ENCODE results near the gene FMNL2. TPM values are rescaled to one million over a fixed set of nuclear protein-coding genes. Genes with fewer than 3 reads are reported as not detected.
"Not testable (repeated sequence)": the region's sequence is repeated elsewhere in the genome, so short reads cannot be mapped to it uniquely, and the experiment has no call there.

FMNL2 gene
- polyA plus RNA-seq (ENCODE audit: insufficient read length), result 22.4 TPM

- peak; percentile 35 for DNase-seq (ENCODE audit: low read depth)
These were observed at the start of gene FMNL2 for GRCh38 chr2:152335016-152335725. Gene FMNL2 (plus strand): TSS chr2:152335174.

- DNase-seq (ENCODE audit: low read depth), result no peak
These were observed 42.0 kb upstream of the FMNL2 start for GRCh38 chr2:152292991-152293390.

- DNase-seq (ENCODE audit: low read depth), result no peak
These were observed 37.3 kb upstream of the FMNL2 start for GRCh38 chr2:152297715-152298114.

GRCh38 chr2:152298754-152299153 lies 36.2 kb upstream of the FMNL2 start:
- DNase-seq (ENCODE audit: low read depth), result no peak

- DNase-seq (ENCODE audit: low read depth), result no peak
These were observed 33.8 kb upstream of the FMNL2 start for GRCh38 chr2:152301131-152301530.

- DNase-seq (ENCODE audit: low read depth), result no peak
These were observed 31.0 kb upstream of the FMNL2 start for GRCh38 chr2:152303951-152304350.

- DNase-seq (ENCODE audit: low read depth), result no peak
These were observed 30.1 kb upstream of the FMNL2 start for GRCh38 chr2:152304836-152305235.

GRCh38 chr2:152307863-152308262 lies 27.1 kb upstream of the FMNL2 start:
- DNase-seq (ENCODE audit: low read depth), result no peak

- DNase-seq (ENCODE audit: low read depth), result no peak
These were observed 25.4 kb upstream of the FMNL2 start for GRCh38 chr2:152309352-152310214.

GRCh38 chr2:152319822-152320570 lies 15.0 kb upstream of the FMNL2 start:
- no peak for DNase-seq (ENCODE audit: low read depth)

- DNase-seq (ENCODE audit: low read depth), result no peak
These were observed 14.2 kb upstream of the FMNL2 start for GRCh38 chr2:152320814-152321213.

GRCh38 chr2:152322222-152322621 lies 12.8 kb upstream of the FMNL2 start:
- DNase-seq (ENCODE audit: low read depth), result no peak

- not testable (repeated sequence) for DNase-seq (ENCODE audit: low read depth)
These were observed 9.8 kb upstream of the FMNL2 start for GRCh38 chr2:152325126-152325525.

GRCh38 chr2:152326710-152327109 lies 8.3 kb upstream of the FMNL2 start:
- no peak for DNase-seq (ENCODE audit: low read depth)

GRCh38 chr2:152328013-152328412 lies 7.0 kb upstream of the FMNL2 start:
- no peak for DNase-seq (ENCODE audit: low read depth)

- no peak for DNase-seq (ENCODE audit: low read depth)
These were observed 4.6 kb upstream of the FMNL2 start for GRCh38 chr2:152330235-152330866.

- DNase-seq (ENCODE audit: low read depth), result no peak
These were observed 316 bp upstream of the FMNL2 start for GRCh38 chr2:152334701-152335015.

- DNase-seq (ENCODE audit: low read depth), result no peak
These were observed 748 bp downstream of the FMNL2 start for GRCh38 chr2:152335726-152336118.

GRCh38 chr2:152336119-152336853 lies 1.3 kb downstream of the FMNL2 start:
- DNase-seq (ENCODE audit: low read depth), result no peak

- DNase-seq (ENCODE audit: low read depth), result no peak
These were observed 2.0 kb downstream of the FMNL2 start for GRCh38 chr2:152336854-152337510.

GRCh38 chr2:152337511-152337903 lies 2.5 kb downstream of the FMNL2 start:
- no peak for DNase-seq (ENCODE audit: low read depth)
